HCT116 (cell line): Measurements from ENCODE around the gene ABHD1. TPM values are rescaled to one million over a fixed set of nuclear protein-coding genes. Genes with fewer than 3 reads are reported as not detected.

ENCODE experiments used
- ATAC-seq: fragments of 200-7000 bp; cut with Tn5 transposase; 2 replicates; pipeline ENCODE4 v1.9.1; 2020; ENCODE audit warnings: mild to moderate bottlenecking, moderate library complexity
- BruUV-seq: library from RNA; stranded (reverse); fragments of 400-500 nt; replicated peaks from 2 replicates; lab custom pipeline; 2021; lab: Mats Ljungman, UMichigan
- CTCF ChIA-PET: fragments of 300-600 bp; sonication (Branson Sonifier 250); formaldehyde crosslinking; loops from one replicate; lab custom pipeline; 2021; ENCODE audit warnings: antibody characterized with exemption; lab: Charles Lee
- POLR2A ChIA-PET: fragments of 300-600, 350-600 bp; sonication (Branson Sonifier 250); formaldehyde crosslinking; loops from one replicate; lab custom pipeline; 2021; ENCODE audit warnings: antibody characterized with exemption; lab: Charles Lee
- RAD21 ChIA-PET, 2 experiments: fragments of 300-600 bp; sonication (Branson Sonifier 250); formaldehyde crosslinking; loops; one replicate each; lab custom pipeline; 2023; ENCODE audit warnings: low total read pairs in 2 of 2; ENCODE audit not compliant: uncharacterized antibody in 2 of 2, unreplicated experiment in 2 of 2, low non-redundant PET in 1 of 2; lab: Charles Lee
- DNase-seq: peaks from one replicate; pipeline ENCODE4 v3.0.0-alpha.2; 2010; ENCODE audit warnings: low read depth, low spot score
- H2AFZ ChIP-seq: fragments of 200-600 bp; shearing (Covaris generic), sonication (generic); 2 replicates; pipeline ENCODE4 v1.6.1; 2017; ENCODE audit warnings: low read depth, mixed run types, mixed read lengths, antibody characterized with exemption, low read length; ENCODE audit not compliant: poor library complexity, severe bottlenecking
- H3K27ac ChIP-seq: 2 replicates; pipeline ENCODE4 v1.5.1; 2012; ENCODE audit warnings: low read depth, low read length
- H3K27me3 ChIP-seq: fragments of 200-600 bp; sonication (generic); 2 replicates; pipeline ENCODE4 v1.6.1; 2016; ENCODE audit warnings: mixed run types, low read length, mixed read lengths; ENCODE audit not compliant: insufficient read depth
- H3K36me3 ChIP-seq, 2 experiments: fragments of 200-500 bp in 1 of 2; fragments of 200-600 bp in 1 of 2; sonication (Bioruptor generic) in 1 of 2; sonication (generic) in 1 of 2; 2 replicates each; pipeline versions ENCODE4 v1.5.1 to v1.6.1; 2014 to 2016; ENCODE audit warnings: low read length in 2 of 2, inconsistent platforms in 1 of 2, mixed read lengths in 1 of 2, mixed run types in 1 of 2; ENCODE audit not compliant: insufficient read depth in 2 of 2, control insufficient read depth in 1 of 2
- H3K4me1 ChIP-seq, 2 experiments: fragments of 200-600 bp in 1 of 2; sonication (generic) in 1 of 2; 2 replicates each; pipeline versions ENCODE4 v1.5.1 to v1.6.1; 2012 to 2017; ENCODE audit warnings: low read length in 2 of 2, inconsistent platforms in 1 of 2, mild to moderate bottlenecking in 1 of 2, mixed read lengths in 1 of 2, mixed run types in 1 of 2, moderate library complexity in 1 of 2; ENCODE audit not compliant: insufficient read depth in 2 of 2, control insufficient read depth in 1 of 2
- H3K4me2 ChIP-seq: fragments of 200-600 bp; sonication (generic); 2 replicates; pipeline ENCODE4 v1.6.1; 2017; ENCODE audit warnings: mixed run types, low read length, mixed read lengths
- H3K4me3 ChIP-seq, 2 experiments: fragments of 200-600 bp in 1 of 2; sonication (generic) in 1 of 2; replicated peaks in 1 of 2; 2 replicates each; pipeline ENCODE4 v1.5.1; 2011 to 2016; ENCODE audit warnings: low read length in 2 of 2, control low read depth in 1 of 2, low read depth in 1 of 2, mild to moderate bottlenecking in 1 of 2, mixed read lengths in 1 of 2, mixed run types in 1 of 2
- H3K79me2 ChIP-seq: fragments of 200-600 bp; sonication (generic); 2 replicates; pipeline ENCODE4 v1.6.1; 2017; ENCODE audit warnings: mild to moderate bottlenecking, mixed run types, low read length, moderate library complexity, mixed read lengths; ENCODE audit not compliant: insufficient read depth
- H3K9ac ChIP-seq: fragments of 200-600 bp; sonication (generic); 2 replicates; pipeline ENCODE4 v1.6.1; 2016; ENCODE audit warnings: low read length, mixed read lengths
- H3K9me2 ChIP-seq: fragments of 200-600 bp; sonication (generic), shearing (Covaris generic); 2 replicates; pipeline ENCODE4 v1.6.1; 2017; ENCODE audit warnings: mixed run types, mild to moderate bottlenecking, moderate library complexity; ENCODE audit not compliant: insufficient read depth
- H3K9me3 ChIP-seq, 2 experiments: fragments of 200-500 bp in 1 of 2; fragments of 200-600 bp in 1 of 2; sonication (Bioruptor generic) in 1 of 2; sonication (generic) in 1 of 2; 2 replicates each; pipeline ENCODE4 v1.6.1; 2014 to 2017; ENCODE audit warnings: low read length in 2 of 2, mixed read lengths in 2 of 2, inconsistent platforms in 1 of 2, low read depth in 1 of 2, mild to moderate bottlenecking in 1 of 2, mixed run types in 1 of 2, moderate library complexity in 1 of 2; ENCODE audit not compliant: control insufficient read depth in 1 of 2, insufficient read depth in 1 of 2
- H4K20me1 ChIP-seq: fragments of 200-600 bp; sonication (generic), shearing (Covaris generic); 2 replicates; pipeline ENCODE4 v1.6.1; 2017; ENCODE audit warnings: mixed run types, mild to moderate bottlenecking, moderate library complexity; ENCODE audit not compliant: insufficient read depth
- ATF3 ChIP-seq: IDR thresholded peaks from 2 replicates; pipeline ENCODE4 v1.6.1; 2012
- CBX3 ChIP-seq: IDR thresholded peaks from 2 replicates; pipeline ENCODE4 v1.6.1; 2012; ENCODE audit warnings: low read depth
- CEBPB ChIP-seq: IDR thresholded peaks from 2 replicates; pipeline ENCODE4 v1.6.1; 2012; ENCODE audit warnings: low read depth
- CTCF ChIP-seq, 3 experiments: fragments of 200-600 bp in 1 of 3; sonication (generic) in 1 of 3; IDR thresholded peaks in 2 of 3; conservative IDR thresholded peaks in 1 of 3; 2 replicates each; pipeline ENCODE4 v1.5.1; 2012 to 2017; ENCODE audit warnings: low read depth in 2 of 3, low read length in 2 of 3, antibody characterized with exemption in 1 of 3, borderline replicate concordance in 1 of 3, control low read depth in 1 of 3, mild to moderate bottlenecking in 1 of 3, mixed read lengths in 1 of 3, mixed run types in 1 of 3, moderate library complexity in 1 of 3; ENCODE audit not compliant: insufficient read depth in 1 of 3
- ELF1 ChIP-seq: IDR thresholded peaks from 2 replicates; pipeline ENCODE4 v1.6.1; 2012; ENCODE audit warnings: low read depth, borderline replicate concordance
- EZH2 ChIP-seq: fragments of 200-600 bp; sonication (generic); IDR thresholded peaks from 2 replicates; pipeline ENCODE4 v1.6.1; 2017; ENCODE audit warnings: antibody characterized with exemption, mixed run types
- EZH2phosphoT487 ChIP-seq: fragments of 200-600 bp; IDR thresholded peaks from 2 replicates; pipeline ENCODE4 v1.6.1; 2018; ENCODE audit warnings: antibody characterized with exemption, borderline replicate concordance
- FOSL1 ChIP-seq: IDR thresholded peaks from 2 replicates; pipeline ENCODE4 v1.6.1; 2012; ENCODE audit warnings: low read depth
- JUND ChIP-seq: IDR thresholded peaks from 2 replicates; pipeline ENCODE4 v1.6.1; 2012
- MAX ChIP-seq: IDR thresholded peaks from 2 replicates; pipeline ENCODE4 v1.6.1; 2012
- POLR2A ChIP-seq: IDR thresholded peaks from 2 replicates; pipeline ENCODE4 v1.7.0; 2011; ENCODE audit warnings: borderline replicate concordance; ENCODE audit not compliant: insufficient read depth, insufficient read length; ENCODE audit errors: extremely low read depth
- POLR2AphosphoS5 ChIP-seq: IDR thresholded peaks from 2 replicates; pipeline ENCODE4 v1.6.1; 2011; ENCODE audit warnings: mild to moderate bottlenecking, low read depth, low read length, moderate library complexity
- RAD21 ChIP-seq: IDR thresholded peaks from 2 replicates; pipeline ENCODE4 v1.6.1; 2012; ENCODE audit warnings: low read depth, mild to moderate bottlenecking
- REST ChIP-seq: IDR thresholded peaks from 2 replicates; pipeline ENCODE4 v1.6.1; 2012; ENCODE audit warnings: low read depth
- SP1 ChIP-seq: IDR thresholded peaks from 2 replicates; pipeline ENCODE4 v1.6.1; 2012; ENCODE audit warnings: low read depth
- SRF ChIP-seq: IDR thresholded peaks from 2 replicates; pipeline ENCODE4 v1.6.1; 2012; ENCODE audit warnings: low read depth
- TCF7L2 ChIP-seq: IDR thresholded peaks from 2 replicates; pipeline ENCODE4 v1.7.0; 2011; ENCODE audit warnings: borderline replicate concordance, inconsistent platforms; ENCODE audit not compliant: insufficient read depth, insufficient read length; ENCODE audit errors: extremely low read depth
- YY1 ChIP-seq: IDR thresholded peaks from 2 replicates; pipeline ENCODE4 v1.6.1; 2011; ENCODE audit warnings: low read length, low read depth, moderate library complexity, mild to moderate bottlenecking; ENCODE audit not compliant: insufficient replicate concordance; ENCODE audit errors: extremely low read depth
- ZBTB33 ChIP-seq: IDR thresholded peaks from 2 replicates; pipeline ENCODE4 v1.6.1; 2011; ENCODE audit warnings: mild to moderate bottlenecking, low read length, moderate library complexity; ENCODE audit not compliant: insufficient replicate concordance; ENCODE audit errors: extremely low read depth
- ZNF274 ChIP-seq: fragments of 200-500 bp; sonication (Bioruptor generic); IDR thresholded peaks from 2 replicates; pipeline ENCODE4 v1.6.1; 2014; ENCODE audit warnings: mild to moderate bottlenecking, low read depth, low read length, inconsistent platforms
- intact Hi-C: fragments of 100-400 bp; cut with micrococcal nuclease; formaldehyde crosslinking; loops from 2 replicates; pipeline ENCODE4 v1.10.0; 2022
- total RNA-seq: library from RNA; stranded (reverse); gene quantifications from one replicate; pipeline ENCODE4 v1.2.1, GENCODE V29; 2021; ENCODE audit not compliant: unreplicated experiment

The ABHD1 gene
- total RNA-seq, 1 experiment from 2014 or later: not detected

- ChIA-PET CTCF (interaction anchor here (0.9 kb wide), 1 partner anchor 15 kb away, joined by 5 read pairs; no protein-coding TSS in a partner anchor), RAD21 (no interaction called here), POLR2A (no interaction called here)
- DNase-seq (no peak), ATAC-seq (no peak)
- BruUV-seq: no TSS peak
- H3K9me3 ChIP-seq: no peaks in the 10 kb centered on the region
- no peaks in the 10 kb centered on the region for H3K79me2 ChIP-seq
- H2AFZ ChIP-seq: no peak overlapping the region
- H3K9ac ChIP-seq: no peak overlapping the region
- H3K9me2 ChIP-seq: no peaks in the 10 kb centered on the region
- H3K27ac ChIP-seq: no peak overlapping the region
- no peaks in the 10 kb centered on the region for H4K20me1 ChIP-seq
- no peak for TF ChIP-seq EZH2phosphoT487
- no peak for TF ChIP-seq YY1
- no peak for TF ChIP-seq EZH2
- no peak for TF ChIP-seq CTCF (IDR thresholded peaks at IDR 0.05 in 2 of 3, conservative IDR thresholded peaks at IDR 0.05 in 1 of 3; ENCODE audit: borderline replicate concordance in 1 of 3, insufficient read depth in 1 of 3, low read depth in 2 of 3, low read length in 2 of 3)
- TF ChIP-seq RAD21: no peak
- TF ChIP-seq REST: no peak
- TF ChIP-seq ATF3: no peak
- no peak for TF ChIP-seq SRF
- no peak for TF ChIP-seq CEBPB
- TF ChIP-seq SP1: no peak
- TF ChIP-seq CBX3: no peak
- no peak for TF ChIP-seq MAX
- no peak for TF ChIP-seq POLR2A
- TF ChIP-seq TCF7L2: no peak
- TF ChIP-seq ELF1: no peak
- no peak for TF ChIP-seq JUND
- TF ChIP-seq POLR2AphosphoS5: no peak
- no peak for TF ChIP-seq FOSL1
- no peak for TF ChIP-seq ZBTB33
- no peak for TF ChIP-seq ZNF274
- no peak overlapping the region for H3K4me3 ChIP-seq
- H3K27me3 ChIP-seq: no peaks in the 10 kb centered on the region
- H3K4me1 ChIP-seq: peaks cover 0 to 17% of the 10 kb centered on the region in 2 experiments; a peak in 2 of 4 replicates
- no peak overlapping the region for H3K4me2 ChIP-seq
- intact Hi-C loops: no loop called here
- no peaks in the 10 kb centered on the region for H3K36me3 ChIP-seq
Measured at GRCh38 chr2:27155069-27155520, 31.5 kb downstream of the ABHD1 start.
